ENCODE measurements around the gene ZFR. TPM values are rescaled to one million over a fixed set of nuclear protein-coding genes. Genes with fewer than 3 reads are reported as not detected.
"Not testable (repeated sequence)": the region's sequence is repeated elsewhere in the genome, so short reads cannot be mapped to it uniquely, and the experiment has no call there.

Gene ZFR
- total RNA-seq, 1 donor from 2014 or later: 65.0 TPM

DNA sequence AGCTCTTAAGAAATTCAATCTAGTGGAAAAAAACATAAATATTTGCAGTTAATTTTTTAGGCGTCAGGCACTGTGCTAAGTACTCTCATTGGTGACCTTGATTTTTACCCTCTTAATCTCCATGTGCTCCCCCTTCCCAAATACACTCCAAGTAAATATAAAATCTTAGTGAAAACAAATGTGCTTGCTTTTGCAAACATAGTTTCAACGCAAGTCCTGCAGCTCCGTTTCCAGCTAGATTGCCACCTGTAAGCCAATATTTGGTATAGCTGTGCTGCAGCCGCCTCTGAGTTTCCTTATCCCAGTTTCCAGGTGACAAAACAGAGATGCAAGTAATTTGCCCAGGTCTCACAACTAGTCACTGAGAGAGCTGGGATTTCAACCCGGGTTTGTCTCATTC is 129.9 kb downstream of the ZFR start:
- Histone ChIP-seq H3K4me3 (ENCODE audit: low read depth, low read length) (no peak overlapping the region), H3K36me3 (ENCODE audit: control insufficient read depth, insufficient read depth, low read length) (no peaks in the 10 kb centered on the region), H3K27me3 (ENCODE audit: control insufficient read depth, insufficient read depth, low read length) (no peaks in the 10 kb centered on the region)
- no peak for FAIRE-seq
- no peak for DNase-seq (ENCODE audit: low read depth)
- TF ChIP-seq, protein P1, sequence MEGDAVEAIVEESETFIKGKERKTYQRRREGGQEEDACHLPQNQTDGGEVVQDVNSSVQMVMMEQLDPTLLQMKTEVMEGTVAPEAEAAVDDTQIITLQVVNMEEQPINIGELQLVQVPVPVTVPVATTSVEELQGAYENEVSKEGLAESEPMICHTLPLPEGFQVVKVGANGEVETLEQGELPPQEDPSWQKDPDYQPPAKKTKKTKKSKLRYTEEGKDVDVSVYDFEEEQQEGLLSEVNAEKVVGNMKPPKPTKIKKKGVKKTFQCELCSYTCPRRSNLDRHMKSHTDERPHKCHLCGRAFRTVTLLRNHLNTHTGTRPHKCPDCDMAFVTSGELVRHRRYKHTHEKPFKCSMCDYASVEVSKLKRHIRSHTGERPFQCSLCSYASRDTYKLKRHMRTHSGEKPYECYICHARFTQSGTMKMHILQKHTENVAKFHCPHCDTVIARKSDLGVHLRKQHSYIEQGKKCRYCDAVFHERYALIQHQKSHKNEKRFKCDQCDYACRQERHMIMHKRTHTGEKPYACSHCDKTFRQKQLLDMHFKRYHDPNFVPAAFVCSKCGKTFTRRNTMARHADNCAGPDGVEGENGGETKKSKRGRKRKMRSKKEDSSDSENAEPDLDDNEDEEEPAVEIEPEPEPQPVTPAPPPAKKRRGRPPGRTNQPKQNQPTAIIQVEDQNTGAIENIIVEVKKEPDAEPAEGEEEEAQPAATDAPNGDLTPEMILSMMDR (IDR thresholded peaks at IDR 0.05; ENCODE audit: insufficient read depth, low read length, severe bottlenecking): no peak

DNA sequence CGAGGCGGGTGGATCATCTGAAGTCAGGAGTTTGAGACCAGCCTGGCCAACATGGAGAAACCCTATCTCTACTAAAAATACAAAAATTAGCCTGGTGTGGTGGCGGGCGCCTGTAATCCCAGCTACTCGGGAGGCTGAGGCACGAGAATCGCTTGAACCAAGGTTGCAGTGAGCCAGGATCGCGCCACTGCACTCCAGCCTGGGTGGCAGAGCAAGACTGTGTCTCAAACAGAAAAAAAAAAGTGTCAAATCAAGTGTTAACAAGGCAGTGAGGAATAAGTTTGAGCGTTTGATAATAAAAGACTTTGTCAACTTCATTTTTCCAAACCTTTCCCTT is 130.4 kb downstream of the ZFR start:
- not testable (repeated sequence) for H3K4me3 ChIP-seq (ENCODE audit: low read depth, low read length); DNase-seq (ENCODE audit: low read depth); FAIRE-seq; H3K36me3 ChIP-seq (ENCODE audit: control insufficient read depth, insufficient read depth, low read length); H3K27me3 ChIP-seq (ENCODE audit: control insufficient read depth, insufficient read depth, low read length)

DNA sequence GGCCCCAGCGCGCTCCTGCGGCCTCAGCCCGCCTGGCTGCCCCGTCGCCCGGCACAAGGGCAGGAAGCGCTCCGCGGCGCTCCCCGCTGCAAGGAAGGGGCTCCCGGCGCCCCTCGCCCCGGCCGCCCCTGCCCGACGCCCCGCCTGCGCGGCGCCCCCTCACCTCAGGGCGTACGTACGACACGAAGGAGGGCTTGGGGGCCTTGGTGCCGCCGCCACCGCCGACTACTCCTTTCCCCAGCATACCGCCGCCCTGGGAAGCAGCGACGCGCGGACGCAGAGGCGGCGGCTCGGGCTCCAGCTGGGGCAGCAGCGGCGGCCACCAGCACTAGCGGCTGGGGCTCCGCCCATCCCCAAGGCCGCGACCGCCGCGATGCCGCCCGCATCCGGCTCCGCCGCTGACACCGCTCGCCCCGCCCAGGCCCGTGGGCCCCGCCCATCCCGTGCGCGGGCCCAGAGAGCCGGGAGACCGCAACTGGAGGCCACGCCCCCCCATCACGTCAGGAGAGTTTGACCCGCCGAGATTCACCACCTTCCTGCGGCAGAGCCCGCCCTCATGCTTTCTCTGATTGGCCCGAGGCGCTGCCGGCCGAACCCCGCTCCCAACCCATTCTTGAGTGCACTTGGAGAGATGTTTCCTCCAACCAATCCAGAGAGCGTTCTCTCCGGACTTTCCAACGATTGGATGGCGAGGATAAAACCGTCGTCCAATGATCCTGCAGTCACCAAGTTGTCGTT is 131.8 kb downstream of the ZFR start, which contains the start of gene MTMR12:
Gene MTMR12, minus strand, starts transcription at position 345 of the 738 bp plus-strand sequence. Its CDS starts 101 bp downstream, at position 244.
- FAIRE-seq (peak; percentile 52), DNase-seq (ENCODE audit: low read depth) (peak; percentile 99)
- H3K36me3 ChIP-seq (ENCODE audit: control insufficient read depth, insufficient read depth, low read length): no peaks in the 10 kb centered on the region
- TF ChIP-seq, protein P1 (IDR thresholded peaks at IDR 0.05; ENCODE audit: insufficient read depth, low read length, severe bottlenecking): no peak
- H3K4me3 ChIP-seq (ENCODE audit: low read depth, low read length): peak within 1 kb of the TSS; percentile 61
- H3K27me3 ChIP-seq (ENCODE audit: control insufficient read depth, insufficient read depth, low read length): no peaks in the 10 kb centered on the region

DNA sequence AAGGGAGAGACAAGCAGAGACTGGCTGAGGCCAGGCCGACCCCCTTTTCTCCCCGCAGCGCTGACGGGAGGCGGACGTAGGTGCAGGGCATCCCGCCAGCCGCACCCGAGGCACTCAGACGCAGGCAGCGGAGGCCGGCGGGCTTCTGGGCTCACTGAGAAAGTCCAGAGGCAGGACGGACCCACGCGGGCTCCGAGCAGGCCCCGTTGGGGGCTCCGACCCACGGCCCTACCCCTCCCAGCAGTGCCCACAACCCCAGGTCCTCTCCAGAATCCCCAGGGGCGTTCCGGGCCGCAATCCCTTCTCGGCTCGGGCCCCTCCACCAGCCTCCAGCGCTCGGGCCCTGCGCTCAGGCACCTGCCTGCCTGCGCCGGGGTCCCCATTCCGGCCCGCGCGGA is 132.3 kb downstream of the ZFR start:
- Histone ChIP-seq H3K4me3 (ENCODE audit: low read depth, low read length) (peak overlapping the region; percentile 61), H3K36me3 (ENCODE audit: control insufficient read depth, insufficient read depth, low read length) (no peaks in the 10 kb centered on the region), H3K27me3 (ENCODE audit: control insufficient read depth, insufficient read depth, low read length) (no peaks in the 10 kb centered on the region)
- TF ChIP-seq, protein P1 (IDR thresholded peaks at IDR 0.05; ENCODE audit: insufficient read depth, low read length, severe bottlenecking): no peak
- FAIRE-seq (no peak), DNase-seq (ENCODE audit: low read depth) (peak; percentile 29)

DNA sequence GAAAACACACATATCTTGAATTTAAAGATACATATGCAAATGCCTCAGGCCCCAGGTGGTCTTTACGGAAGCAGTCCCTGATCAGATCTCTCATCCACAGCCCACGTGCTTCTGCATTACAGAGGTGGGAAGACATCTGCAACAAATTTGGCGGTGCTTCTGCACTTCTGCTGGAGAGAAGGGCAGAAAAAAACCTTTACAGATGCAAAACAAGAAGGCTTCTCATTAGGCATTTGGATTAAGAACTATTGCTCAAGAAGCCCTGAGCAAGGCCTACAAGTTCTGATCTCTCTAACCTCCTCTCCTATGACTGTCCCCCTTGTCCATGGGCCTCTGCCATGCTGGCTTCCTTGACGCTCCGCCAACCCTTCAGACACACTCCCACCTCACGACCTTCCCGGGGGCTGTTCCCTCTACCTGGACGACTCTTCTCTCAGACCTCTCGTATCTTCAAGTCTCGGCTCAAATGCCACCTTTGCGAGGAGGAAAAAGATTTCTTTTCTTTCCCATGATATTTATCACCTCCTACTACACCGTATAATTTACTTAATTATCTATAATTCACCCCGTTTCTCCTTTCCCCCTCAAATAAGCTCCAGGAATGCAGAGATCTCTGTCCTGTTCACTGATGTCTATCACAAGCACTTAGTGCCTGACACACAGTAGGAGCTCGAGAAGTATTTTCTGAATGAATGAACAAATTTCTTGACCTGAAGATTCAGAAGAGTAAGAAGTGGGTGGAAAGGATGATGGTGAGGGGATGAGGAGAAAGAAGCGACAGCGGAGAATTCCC is 132.9 kb downstream of the ZFR start:
- DNase-seq (ENCODE audit: low read depth) (no peak), FAIRE-seq (no peak)
- H3K4me3 ChIP-seq (ENCODE audit: low read depth, low read length): peak overlapping the region; percentile 61
- H3K36me3 ChIP-seq (ENCODE audit: control insufficient read depth, insufficient read depth, low read length): no peaks in the 10 kb centered on the region
- TF ChIP-seq, protein P1 (IDR thresholded peaks at IDR 0.05; ENCODE audit: insufficient read depth, low read length, severe bottlenecking): no peak
- H3K27me3 ChIP-seq (ENCODE audit: control insufficient read depth, insufficient read depth, low read length): no peaks in the 10 kb centered on the region

DNA sequence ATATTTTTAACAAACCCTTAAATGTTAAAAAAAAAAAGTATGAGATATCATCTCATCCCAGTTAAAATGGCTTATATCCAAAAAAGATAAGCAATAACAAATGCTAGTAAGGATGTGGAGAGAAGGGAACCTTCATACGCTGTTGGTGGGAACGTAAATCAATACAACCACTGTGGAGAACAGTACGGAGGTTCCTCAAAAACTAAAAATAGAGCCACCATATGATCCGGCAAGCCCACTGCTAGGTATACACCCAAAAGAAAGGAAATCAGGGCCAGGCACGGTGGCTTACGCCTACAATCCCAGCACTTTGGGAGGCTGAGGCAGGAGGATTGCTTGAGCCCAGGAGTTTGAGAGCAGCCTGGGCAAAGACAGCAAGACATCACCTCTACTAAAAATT is 134.8 kb downstream of the ZFR start:
- no peaks in the 10 kb centered on the region for H3K27me3 ChIP-seq (ENCODE audit: control insufficient read depth, insufficient read depth, low read length)
- FAIRE-seq: no peak
- no peak for DNase-seq (ENCODE audit: low read depth)
- no peak overlapping the region for H3K4me3 ChIP-seq (ENCODE audit: low read depth, low read length)
- no peaks in the 10 kb centered on the region for H3K36me3 ChIP-seq (ENCODE audit: control insufficient read depth, insufficient read depth, low read length)
- TF ChIP-seq, protein P1 (IDR thresholded peaks at IDR 0.05; ENCODE audit: insufficient read depth, low read length, severe bottlenecking): no peak
